Heart left ventricle (tissue), 13 donors: Measurements from ENCODE around the gene PYROXD2.

Experiments used
- POLR2A ChIP-seq, 2 donors: fragments of 450-650 bp; IDR thresholded peaks; one replicate each; pipeline ENCODE4 v1.6.1; 2017; ENCODE audit warnings: antibody characterized with exemption in 2 of 2, mild to moderate bottlenecking in 2 of 2, moderate library complexity in 2 of 2
- TF ChIP-seq, protein P1 (sequence below), 12 donors: fragments of 200-600 bp; sonication (generic) in 4 of 12; IDR thresholded peaks; one replicate each; pipeline versions ENCODE4 v1.5.0 to v1.8.0; 2018 to 2022; ENCODE audit warnings: antibody characterized with exemption in 12 of 12, mild to moderate bottlenecking in 5 of 12
- donor health status: ischemic (EF 13 %, LVEDD 7.1; RV severe dilation, severe dysfunction).
- donor health status: DM: no; HTN: yes; CAD: no.
- donor health status: DM: no; HTN: no; CAD: no.
- donor health status: ischemic (EF 25% LVEDD 6.9; RV normal size, moderate dysfunction).
- donor health status: ischemic (EF 25% LVEDD 5.7; RV mildly dilated, moderate dysfunction).
- donor health status: ischemic (EF 35%, LVEDD 5.7; RV mildly dilated, moderate dysfunction).
- donor health status: nonischemic (EF 11% LVEDD 7.7; RV severe dilation, severe dysfunction).
- donor health status: DM: yes; HTN: yes; CAD: no.
- donor health status: PGD.
- donor health status: ischemic (EF 29% LVEDD 5.4; RV normal size, mild dysfunction).
- donor health status: nonischemic (EF 23%, LVEDD 6.1; RV moderate dilation, normal function).

DNA sequence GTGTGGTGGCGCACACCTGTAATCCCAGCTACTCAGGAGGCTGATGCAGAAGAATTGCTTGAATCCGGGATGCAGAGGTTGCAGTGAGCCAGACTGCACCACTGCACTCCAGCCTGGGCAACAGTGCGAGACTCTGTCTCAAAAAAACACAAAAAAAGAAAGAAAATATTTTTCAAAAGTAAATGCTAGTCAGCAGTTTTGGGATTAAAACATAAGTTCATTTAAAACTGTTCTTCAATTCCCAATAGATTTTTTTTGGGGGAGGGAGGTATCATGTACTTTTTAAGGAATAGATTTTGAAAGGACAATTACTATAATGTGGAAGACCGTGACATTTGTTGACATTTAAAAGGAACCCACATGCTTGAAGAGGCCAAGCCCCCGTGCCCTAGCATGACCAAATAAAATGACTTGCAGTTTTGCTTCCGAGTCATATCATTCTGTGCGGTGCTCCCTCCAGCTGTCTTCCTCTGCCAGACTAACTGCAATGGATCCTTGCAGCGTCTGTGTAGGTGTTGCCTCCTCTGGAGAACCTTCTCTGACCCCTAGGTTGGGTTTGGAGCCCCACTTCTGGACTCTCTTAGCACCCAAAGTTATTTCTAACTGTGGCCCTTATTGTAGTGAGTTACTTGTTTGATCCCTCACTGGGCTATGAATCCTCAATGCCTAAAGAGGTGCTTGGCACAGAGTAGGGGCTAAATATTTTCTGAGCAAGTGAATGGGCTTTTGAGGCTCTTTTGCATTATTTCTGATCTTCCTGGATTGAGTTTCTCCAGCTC, 49.2 kb upstream of the PYROXD2 start:
- TF ChIP-seq, protein P1, sequence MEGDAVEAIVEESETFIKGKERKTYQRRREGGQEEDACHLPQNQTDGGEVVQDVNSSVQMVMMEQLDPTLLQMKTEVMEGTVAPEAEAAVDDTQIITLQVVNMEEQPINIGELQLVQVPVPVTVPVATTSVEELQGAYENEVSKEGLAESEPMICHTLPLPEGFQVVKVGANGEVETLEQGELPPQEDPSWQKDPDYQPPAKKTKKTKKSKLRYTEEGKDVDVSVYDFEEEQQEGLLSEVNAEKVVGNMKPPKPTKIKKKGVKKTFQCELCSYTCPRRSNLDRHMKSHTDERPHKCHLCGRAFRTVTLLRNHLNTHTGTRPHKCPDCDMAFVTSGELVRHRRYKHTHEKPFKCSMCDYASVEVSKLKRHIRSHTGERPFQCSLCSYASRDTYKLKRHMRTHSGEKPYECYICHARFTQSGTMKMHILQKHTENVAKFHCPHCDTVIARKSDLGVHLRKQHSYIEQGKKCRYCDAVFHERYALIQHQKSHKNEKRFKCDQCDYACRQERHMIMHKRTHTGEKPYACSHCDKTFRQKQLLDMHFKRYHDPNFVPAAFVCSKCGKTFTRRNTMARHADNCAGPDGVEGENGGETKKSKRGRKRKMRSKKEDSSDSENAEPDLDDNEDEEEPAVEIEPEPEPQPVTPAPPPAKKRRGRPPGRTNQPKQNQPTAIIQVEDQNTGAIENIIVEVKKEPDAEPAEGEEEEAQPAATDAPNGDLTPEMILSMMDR (IDR thresholded peaks at IDR 0.05) = no peak
- no peak for TF ChIP-seq POLR2A (IDR thresholded peaks at IDR 0.05)
